ENCODE results near the gene AOC2. TPM values are rescaled to one million over a fixed set of nuclear protein-coding genes. Genes with fewer than 3 reads are reported as not detected.

Gene AOC2
- total RNA-seq, 1 donor from 2014 or later = not detected

DNA sequence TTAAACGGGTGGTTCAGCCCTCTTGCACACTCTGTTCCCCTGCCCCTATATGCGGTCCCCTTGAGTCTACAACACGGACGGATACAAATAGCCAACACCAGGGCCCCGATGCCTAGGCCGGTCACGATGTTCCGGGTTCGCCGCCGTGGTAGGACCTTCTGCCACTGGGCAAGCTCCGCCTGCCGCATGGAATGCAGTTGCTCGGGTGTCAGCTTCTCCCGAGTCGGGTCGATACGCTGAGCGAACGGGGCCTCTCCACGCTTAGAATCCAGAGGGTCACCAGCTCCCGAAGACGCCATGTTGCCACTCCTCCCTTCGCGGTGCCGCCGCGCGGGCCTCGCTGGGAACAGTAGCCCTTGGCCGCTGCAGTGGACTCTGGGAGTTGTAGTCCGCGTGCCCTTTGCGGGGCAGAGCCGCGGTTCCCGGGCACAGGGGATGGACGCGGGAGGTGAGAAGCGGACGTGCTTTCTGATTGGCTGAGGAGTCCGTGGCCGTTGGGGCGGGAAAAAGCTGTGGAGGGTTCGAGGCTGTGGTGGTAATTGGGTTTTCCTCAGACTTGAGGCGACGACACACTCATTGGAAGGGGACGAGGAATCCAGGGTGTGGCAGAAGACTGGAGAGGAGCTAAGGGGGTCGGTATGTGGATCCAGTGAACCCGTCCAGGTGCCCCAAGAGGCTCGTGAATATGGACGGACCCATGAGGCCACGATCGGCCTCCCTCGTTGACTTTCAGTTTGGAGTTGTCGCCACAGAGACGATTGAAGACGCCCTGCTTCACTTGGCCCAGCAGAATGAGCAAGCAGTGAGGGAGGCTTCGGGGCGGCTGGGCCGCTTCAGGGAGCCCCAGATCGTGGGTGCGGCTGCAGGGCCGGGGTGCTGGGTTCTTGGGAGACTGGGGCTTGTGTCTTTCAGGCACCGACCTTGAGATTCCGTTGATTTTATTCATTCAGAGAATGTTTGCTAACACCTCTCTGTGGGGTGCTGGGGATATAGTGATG, 45.7 kb upstream of the AOC2 start, which contains the start of the genes CNTD1 and COA3:
TSS of gene CNTD1 (plus strand) at position 479 of the 998 bp plus-strand sequence. CDS start at position 686, 207 bp downstream.
TSS of gene COA3 (minus strand) at position 322 of the 998 bp plus-strand sequence. CDS start at position 299, 23 bp downstream.
- no peak for DNase-seq (ENCODE audit: low read depth)
- peak within 1 kb of the TSS; percentile 96 for H3K4me3 ChIP-seq (ENCODE audit: low read depth, low read length)
- TF ChIP-seq, protein P1, sequence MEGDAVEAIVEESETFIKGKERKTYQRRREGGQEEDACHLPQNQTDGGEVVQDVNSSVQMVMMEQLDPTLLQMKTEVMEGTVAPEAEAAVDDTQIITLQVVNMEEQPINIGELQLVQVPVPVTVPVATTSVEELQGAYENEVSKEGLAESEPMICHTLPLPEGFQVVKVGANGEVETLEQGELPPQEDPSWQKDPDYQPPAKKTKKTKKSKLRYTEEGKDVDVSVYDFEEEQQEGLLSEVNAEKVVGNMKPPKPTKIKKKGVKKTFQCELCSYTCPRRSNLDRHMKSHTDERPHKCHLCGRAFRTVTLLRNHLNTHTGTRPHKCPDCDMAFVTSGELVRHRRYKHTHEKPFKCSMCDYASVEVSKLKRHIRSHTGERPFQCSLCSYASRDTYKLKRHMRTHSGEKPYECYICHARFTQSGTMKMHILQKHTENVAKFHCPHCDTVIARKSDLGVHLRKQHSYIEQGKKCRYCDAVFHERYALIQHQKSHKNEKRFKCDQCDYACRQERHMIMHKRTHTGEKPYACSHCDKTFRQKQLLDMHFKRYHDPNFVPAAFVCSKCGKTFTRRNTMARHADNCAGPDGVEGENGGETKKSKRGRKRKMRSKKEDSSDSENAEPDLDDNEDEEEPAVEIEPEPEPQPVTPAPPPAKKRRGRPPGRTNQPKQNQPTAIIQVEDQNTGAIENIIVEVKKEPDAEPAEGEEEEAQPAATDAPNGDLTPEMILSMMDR (conservative IDR thresholded peaks at IDR 0.05; ENCODE audit: low read depth, low read length) = no peak

DNA sequence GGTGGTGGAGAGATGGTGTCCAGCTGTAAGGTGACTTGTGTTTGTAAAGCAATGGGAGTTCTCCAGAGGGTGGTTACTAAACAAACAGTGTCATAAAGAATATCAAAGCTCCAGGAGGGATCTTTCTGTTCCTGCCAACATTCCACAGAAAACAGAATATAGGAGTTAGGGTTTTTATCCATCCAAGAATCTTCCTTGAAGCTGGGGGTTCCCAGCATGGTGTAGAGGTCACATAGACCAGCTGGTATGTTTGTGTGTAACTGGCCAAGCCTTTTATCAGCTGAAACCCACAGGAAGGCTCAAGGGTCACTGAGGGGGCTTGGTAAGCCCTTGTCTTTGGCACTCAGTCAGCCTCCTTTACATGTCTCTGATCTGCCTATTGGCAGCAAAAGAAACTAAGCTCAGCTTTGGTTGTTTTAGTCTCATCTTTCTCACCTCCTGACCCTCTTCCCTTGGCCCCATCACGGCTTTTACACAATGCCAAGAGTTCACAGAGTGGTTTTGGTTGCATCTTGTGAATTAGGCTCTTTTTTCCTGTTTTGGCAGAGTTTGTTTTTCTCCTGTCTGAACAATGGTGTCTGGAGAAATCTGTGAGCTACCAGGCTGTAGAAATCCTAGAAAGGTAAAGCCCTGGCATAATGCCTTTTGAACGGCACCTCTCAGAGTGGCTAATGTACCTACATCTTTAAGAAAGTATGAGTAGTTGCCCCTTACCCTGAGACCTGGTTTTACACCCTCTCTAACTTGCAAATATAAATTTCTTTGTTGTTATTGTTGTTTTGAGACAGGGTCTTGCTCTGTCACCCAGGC, 41.1 kb upstream of the AOC2 start:
- H3K4me3 ChIP-seq (ENCODE audit: low read depth, low read length) = no peak overlapping the region
- TF ChIP-seq, protein P1 (conservative IDR thresholded peaks at IDR 0.05; ENCODE audit: low read depth, low read length) = no peak
- no peak for DNase-seq (ENCODE audit: low read depth)

DNA sequence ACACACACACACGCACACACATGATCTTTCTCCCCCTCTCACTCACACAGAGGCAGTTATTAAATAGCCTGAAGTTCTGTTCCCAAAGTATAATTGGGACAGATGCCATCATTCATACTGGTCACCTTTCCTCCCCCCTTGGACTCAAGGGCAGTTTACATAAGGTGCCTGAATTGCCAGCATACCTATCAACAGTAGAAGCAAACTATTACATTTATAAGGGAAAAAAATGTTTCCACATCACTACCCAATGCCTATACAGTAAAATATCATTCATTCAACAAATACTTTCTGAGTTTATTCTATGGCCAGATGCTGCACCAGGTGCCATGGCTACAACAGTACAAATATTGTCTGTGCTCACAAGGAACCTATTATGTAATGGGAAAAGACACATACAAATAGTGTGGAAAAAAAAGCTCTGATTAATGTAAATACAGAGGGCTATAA, 39.4 kb upstream of the AOC2 start:
- DNase-seq (ENCODE audit: low read depth) = no peak
- TF ChIP-seq, protein P1 (conservative IDR thresholded peaks at IDR 0.05; ENCODE audit: low read depth, low read length) = no peak
- no peak overlapping the region for H3K4me3 ChIP-seq (ENCODE audit: low read depth, low read length)

DNA sequence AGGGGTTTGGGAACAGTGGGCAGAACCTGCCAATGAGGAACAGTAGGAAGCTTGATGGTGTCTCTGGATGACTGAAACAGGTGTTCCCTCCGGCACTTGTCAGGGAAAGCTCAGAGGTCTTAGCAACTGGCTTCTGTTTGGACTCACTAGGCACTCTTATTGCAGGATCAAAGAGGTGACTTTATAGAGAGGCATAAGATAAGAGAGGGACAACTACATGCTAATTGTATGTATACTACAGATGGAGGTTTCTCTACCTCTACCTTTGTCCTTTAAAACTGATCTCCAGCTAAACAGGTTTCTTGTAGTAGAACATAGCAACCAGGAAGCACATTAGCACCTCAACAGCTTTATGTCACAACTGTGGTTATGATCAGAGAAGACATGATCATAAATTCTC, 38.1 kb upstream of the AOC2 start:
- TF ChIP-seq, protein P1 (conservative IDR thresholded peaks at IDR 0.05; ENCODE audit: low read depth, low read length) = no peak
- no peak overlapping the region for H3K4me3 ChIP-seq (ENCODE audit: low read depth, low read length)
- DNase-seq (ENCODE audit: low read depth) = no peak

DNA sequence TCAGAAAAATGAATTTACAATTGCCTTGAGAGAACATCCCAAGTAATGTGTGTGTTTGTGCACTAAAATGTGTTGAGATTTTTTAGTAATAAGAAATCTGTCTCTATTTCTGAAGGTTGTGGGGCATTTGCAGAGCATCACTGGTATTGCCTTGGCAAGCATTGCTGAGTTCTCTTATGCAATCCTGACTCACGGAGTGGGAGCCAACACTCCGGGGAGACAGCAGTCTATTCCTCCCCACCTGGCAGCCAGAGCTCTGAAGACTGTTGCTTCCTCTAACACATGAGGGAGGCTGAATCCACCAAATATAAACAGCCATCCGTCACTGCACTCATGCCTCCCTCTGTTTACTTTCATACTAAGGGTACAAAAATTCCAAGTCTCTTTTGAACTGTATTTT, 35.1 kb upstream of the AOC2 start:
- TF ChIP-seq, protein P1 (conservative IDR thresholded peaks at IDR 0.05; ENCODE audit: low read depth, low read length) = no peak
- DNase-seq (ENCODE audit: low read depth) = no peak
- no peak overlapping the region for H3K4me3 ChIP-seq (ENCODE audit: low read depth, low read length)

DNA sequence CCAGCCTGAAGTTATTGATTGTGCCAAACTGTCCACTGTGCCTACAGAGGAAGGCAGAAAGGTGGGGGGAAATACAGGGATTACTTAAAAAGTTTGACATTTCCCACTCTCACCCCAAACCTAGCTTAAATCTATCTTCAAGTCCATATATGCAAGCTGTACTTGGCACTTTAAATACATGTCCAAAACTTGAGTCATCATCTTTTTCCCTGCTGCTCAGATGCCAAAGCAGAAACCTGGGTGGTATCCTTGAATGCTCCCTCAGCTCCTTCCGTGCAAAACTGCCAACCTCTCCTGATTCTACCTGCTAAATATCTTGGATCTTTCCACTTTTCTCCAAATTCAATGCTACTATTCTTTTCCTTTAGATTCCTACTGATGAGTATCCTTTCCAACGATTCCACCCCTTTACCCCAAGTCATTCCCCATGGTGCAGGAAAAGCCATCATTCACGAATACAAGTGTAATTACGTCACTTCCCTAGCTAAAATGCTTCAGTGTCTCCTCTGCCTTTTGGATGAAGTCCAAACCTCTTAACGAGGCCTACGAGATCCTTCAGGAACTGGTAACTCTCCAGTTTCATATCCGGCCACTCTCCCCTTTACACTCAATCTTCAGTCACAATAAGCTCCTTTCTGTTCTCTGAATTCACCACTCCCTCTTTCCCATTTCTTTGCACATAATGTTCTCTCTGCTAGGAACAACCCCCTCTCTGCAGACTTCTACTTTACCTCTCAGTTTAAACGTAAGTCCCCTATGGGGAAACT, 29.6 kb upstream of the AOC2 start:
- no peak for DNase-seq (ENCODE audit: low read depth)
- TF ChIP-seq, protein P1 (conservative IDR thresholded peaks at IDR 0.05; ENCODE audit: low read depth, low read length) = no peak
- H3K4me3 ChIP-seq (ENCODE audit: low read depth, low read length) = no peak overlapping the region
